GM18498 (cell line): Measurements from ENCODE around the gene NEIL3.

Experiments
- ATAC-seq: cut with Tn5 transposase; IDR thresholded peaks from one replicate; pipeline ENCODE4 v1.9.1; 2021; ENCODE audit warnings: mild to moderate bottlenecking, moderate library complexity; ENCODE audit not compliant: unreplicated experiment

Gene NEIL3, protein sequence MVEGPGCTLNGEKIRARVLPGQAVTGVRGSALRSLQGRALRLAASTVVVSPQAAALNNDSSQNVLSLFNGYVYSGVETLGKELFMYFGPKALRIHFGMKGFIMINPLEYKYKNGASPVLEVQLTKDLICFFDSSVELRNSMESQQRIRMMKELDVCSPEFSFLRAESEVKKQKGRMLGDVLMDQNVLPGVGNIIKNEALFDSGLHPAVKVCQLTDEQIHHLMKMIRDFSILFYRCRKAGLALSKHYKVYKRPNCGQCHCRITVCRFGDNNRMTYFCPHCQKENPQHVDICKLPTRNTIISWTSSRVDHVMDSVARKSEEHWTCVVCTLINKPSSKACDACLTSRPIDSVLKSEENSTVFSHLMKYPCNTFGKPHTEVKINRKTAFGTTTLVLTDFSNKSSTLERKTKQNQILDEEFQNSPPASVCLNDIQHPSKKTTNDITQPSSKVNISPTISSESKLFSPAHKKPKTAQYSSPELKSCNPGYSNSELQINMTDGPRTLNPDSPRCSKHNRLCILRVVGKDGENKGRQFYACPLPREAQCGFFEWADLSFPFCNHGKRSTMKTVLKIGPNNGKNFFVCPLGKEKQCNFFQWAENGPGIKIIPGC

GRCh38 chr4:177309522-177310371, at the start of gene NEIL3:
Gene NEIL3, plus strand, starts transcription at chr4:177309874. Its CDS starts 80 bp downstream, at chr4:177309954.
- peak; percentile 92 for ATAC-seq

DNA sequence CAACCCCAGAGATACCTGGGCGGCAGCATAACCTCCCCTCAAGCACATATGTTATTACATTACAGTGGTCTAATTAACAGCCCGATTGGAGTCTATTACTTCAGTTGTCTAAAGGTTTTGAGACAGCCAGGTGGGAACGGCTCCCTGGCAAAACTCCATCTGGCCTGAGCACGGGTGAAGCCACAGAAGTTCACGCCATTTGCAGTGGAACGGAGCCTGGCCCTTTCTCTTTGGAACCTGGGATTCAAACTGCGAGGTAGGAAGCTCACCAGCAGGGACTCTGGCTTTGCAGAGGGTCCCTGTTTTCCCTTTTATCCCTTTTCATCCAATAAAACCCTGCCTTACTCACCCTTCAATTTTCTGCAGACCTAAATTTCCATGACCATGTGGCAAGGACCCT, 45.9 kb upstream of the NEIL3 start:
- no peak for ATAC-seq

GRCh38 chr4:177264788-177265422, 44.8 kb upstream of the NEIL3 start:
- no peak for ATAC-seq

GRCh38 chr4:177265729-177266128, 43.9 kb upstream of the NEIL3 start:
- no peak for ATAC-seq

DNA sequence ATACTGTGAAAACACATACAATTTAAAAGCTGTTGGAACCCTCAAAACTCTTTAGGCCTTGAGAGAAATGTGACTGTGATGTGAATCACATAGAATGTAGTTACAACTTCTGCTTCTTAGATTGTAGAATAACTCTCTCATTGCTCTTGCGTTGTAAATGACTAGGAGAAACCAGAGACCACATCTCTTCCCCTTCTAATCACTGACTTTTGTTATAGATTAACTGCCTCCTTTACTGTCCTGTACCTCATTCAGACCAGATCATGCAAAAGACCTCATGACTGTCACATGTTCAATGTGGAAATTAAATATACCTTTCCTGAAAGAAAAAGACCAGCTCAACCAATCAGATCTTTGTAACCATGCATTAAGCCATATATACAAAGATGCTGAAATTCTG, 43.2 kb upstream of the NEIL3 start:
- no peak for ATAC-seq

GRCh38 chr4:177267911-177268310, 41.8 kb upstream of the NEIL3 start:
- no peak for ATAC-seq

DNA sequence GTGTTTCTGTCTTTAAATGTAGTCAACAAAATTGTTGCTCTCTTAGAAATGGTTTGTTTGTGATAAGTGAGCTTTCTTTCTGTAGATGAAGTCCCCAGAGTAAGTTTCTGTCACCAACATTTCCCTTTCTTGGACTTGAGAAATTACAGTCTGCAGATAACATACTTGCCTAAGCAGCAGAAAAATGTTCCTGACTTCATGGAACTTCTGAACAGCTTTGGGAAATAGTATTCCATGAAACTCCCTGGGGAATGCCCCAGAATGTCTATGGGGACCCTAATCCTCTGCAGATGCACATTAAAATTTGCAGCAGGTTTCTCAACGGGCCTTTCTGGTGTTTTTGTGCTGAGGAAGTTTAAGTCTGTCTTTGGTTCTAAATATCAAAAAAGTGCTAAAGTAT, 38.6 kb upstream of the NEIL3 start:
- no peak for ATAC-seq

DNA sequence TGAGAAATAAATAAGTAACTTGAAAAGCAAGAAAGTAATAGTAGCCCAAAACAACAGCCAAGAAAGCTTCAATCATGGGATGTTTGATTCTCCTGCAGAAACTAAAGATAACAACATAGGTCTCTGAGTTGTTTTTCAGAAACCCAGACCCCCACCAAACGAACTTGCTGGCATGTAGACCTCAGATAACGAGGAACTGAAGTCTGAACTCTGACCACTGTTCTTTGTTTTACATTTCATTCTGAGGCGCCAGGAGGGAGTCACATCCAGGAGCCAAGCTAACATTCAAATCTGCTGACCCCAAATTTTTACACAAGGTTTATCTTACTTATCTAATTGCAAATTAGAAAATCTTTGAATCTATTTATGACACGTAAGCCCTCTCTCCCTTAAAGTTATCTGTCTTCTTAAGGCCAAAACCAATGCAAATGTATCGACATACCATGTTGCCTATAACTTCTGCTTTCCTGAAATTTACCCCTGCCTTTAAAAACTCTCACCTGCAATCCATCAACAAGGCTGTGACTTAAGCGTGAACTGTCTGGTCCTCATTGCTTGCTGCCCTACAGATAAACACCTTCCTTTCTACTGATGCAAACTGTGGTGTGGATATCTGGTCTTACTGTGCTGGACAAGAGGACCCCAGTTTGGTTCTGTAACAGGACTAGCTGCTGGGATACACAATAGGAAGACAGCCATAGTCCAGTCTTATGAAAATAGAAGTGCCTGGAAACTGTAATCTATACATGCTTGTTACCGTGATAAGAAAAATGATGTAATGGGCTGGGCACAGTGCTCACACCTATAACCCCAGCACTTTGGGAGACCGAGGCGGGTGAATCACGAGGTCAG, 37.5 kb upstream of the NEIL3 start:
- ATAC-seq, result no peak

- ATAC-seq, result no peak
Observed at GRCh38 chr4:177275999-177276398, 33.7 kb upstream of the NEIL3 start.

- no peak for ATAC-seq
Observed at GRCh38 chr4:177281351-177281909, 28.2 kb upstream of the NEIL3 start.

DNA sequence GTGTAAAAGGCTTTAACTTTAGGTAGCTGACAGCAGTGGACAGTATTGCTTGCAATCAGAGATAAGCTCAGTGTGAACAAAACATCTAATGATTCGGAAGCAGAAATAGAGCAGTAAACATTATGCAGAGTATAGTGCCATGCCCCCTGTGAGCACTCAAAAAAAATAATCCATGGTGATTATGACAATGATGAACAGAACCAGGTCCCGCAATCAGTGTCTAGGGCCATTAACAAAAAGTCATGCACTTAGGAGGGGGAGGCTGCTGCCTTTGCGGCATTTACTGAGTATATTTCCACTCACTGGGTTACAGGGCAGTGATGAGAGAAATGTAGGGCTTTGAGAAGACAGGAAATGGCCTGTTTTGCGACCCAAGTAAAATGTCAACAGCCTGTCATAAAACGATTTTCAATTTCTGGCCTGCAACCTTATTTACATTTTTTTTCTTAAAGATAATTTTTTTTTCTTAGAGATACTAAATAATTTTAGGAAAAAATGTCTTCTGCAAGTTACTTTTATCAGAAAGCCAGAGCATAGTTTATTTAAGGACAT, 27.3 kb upstream of the NEIL3 start:
- ATAC-seq, result no peak

DNA sequence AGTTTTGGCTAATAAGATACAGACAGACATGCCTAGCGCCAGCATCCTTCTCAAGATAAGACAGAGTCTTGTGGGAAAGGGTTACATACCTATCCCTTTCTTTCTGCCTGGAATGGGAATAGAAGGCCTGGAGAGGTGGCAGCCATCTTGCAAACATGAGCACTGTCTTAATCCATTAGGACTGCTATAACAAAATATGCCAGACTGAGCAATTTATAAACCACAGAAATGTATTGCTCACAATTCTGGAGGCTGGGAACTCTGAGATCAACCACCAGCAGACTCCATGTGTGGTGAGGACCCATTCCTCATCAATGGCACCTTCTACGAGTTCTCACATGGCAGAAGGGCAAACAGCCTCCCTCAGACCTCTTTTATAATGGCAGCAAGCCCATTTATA, 26.5 kb upstream of the NEIL3 start:
- ATAC-seq, result no peak

GRCh38 chr4:177285953-177286352, 23.7 kb upstream of the NEIL3 start:
- no peak for ATAC-seq

- ATAC-seq, result no peak
Observed at GRCh38 chr4:177287255-177287654, 22.4 kb upstream of the NEIL3 start.

- ATAC-seq, result no peak
Observed at GRCh38 chr4:177288335-177288734, 21.3 kb upstream of the NEIL3 start.

DNA sequence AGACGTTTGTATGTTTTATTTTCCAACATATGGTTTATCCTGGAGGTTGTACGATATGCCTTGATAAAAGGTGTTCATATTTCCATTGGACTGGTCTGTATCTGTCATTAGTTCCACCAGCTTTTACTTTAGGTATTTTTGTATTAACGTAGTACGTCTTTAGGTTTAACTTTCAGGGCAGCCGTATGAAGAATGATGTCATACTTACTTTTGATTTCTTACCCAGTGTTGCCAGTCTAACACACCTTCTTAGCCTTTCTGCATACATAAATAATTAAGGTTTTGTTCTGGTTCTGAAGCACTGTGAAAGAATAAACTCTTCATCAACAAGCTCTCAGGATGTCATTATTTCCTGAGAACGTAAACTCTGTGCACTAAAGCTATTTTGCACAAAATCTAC, 18.9 kb upstream of the NEIL3 start:
- no peak for ATAC-seq

DNA sequence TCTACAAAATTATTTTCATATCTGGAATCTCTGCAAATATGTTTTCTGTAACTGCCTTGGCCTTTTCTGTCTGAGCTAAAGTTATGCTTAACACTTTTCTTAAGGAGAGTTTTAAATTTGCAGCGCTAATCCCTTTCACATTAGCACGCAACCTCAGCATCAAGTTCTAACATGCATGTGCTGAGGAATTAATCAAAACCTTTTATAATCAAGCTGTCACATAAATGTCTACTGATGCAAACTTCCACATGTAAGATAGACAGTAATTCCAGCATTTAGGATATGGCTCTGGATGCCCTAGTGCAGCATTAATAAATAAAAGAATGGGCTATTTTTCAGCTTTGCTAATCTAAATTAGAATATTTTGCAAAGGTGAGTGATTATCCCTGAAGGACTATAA, 17.5 kb upstream of the NEIL3 start:
- ATAC-seq, result no peak

- no peak for ATAC-seq
Observed at GRCh38 chr4:177293208-177294033, 16.3 kb upstream of the NEIL3 start.
